Duodenal mucosa (tissue), 2 donors: ENCODE results near the gene DCAF10.
"Not testable (repeated sequence)": the region's sequence is repeated elsewhere in the genome, so short reads cannot be mapped to it uniquely, and the experiment has no call there.

Source experiments
- H3K27ac ChIP-seq: one replicate; pipeline ENCODE4 v1.7.0; 2013; ENCODE audit warnings: low read depth, low read length
- H3K27me3 ChIP-seq, 2 donors: one replicate each; pipeline ENCODE4 v1.7.0; 2013; ENCODE audit warnings: low read length in 2 of 2, control low read depth in 1 of 2; ENCODE audit not compliant: insufficient read depth in 2 of 2, control insufficient read depth in 1 of 2
- H3K36me3 ChIP-seq, 2 donors: one replicate each; pipeline ENCODE4 v1.7.0; 2013; ENCODE audit warnings: low read length in 2 of 2, control low read depth in 1 of 2; ENCODE audit not compliant: insufficient read depth in 2 of 2, control insufficient read depth in 1 of 2
- H3K4me1 ChIP-seq, 2 donors: one replicate each; pipeline ENCODE4 v1.7.0; 2013; ENCODE audit warnings: low read length in 2 of 2, control low read depth in 1 of 2; ENCODE audit not compliant: insufficient read depth in 2 of 2, control insufficient read depth in 1 of 2
- H3K4me3 ChIP-seq, 2 donors: one replicate each; pipeline ENCODE4 v1.7.0; 2013; ENCODE audit warnings: low read length in 2 of 2, low read depth in 1 of 2
- H3K9ac ChIP-seq, 2 donors: one replicate each; pipeline ENCODE4 v1.7.0; 2013; ENCODE audit warnings: low read length in 2 of 2, low read depth in 1 of 2
- H3K9me3 ChIP-seq, 2 donors: one replicate each; pipeline ENCODE4 v1.7.0; 2013; ENCODE audit warnings: low read length in 2 of 2, control low read depth in 1 of 2; ENCODE audit not compliant: control insufficient read depth in 1 of 2

DCAF10 gene, protein sequence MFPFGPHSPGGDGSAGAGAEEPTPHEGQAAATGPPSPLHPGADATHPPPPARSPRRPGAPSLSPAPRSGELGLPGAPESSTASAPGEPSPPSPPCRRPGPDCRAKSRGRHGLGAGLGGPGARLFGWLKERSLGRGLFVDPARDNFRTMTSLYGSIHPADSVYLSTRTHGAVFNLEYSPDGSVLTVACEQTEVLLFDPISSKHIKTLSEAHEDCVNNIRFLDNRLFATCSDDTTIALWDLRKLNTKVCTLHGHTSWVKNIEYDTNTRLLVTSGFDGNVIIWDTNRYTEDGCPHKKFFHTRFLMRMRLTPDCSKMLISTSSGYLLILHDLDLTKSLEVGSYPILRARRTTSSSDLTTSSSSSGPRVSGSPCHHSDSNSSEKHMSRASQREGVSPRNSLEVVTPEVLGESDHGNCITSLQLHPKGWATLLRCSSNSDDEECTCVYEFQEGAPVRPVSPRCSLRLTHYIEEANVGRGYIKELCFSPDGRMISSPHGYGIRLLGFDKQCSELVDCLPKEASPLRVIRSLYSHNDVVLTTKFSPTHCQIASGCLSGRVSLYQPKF

DNA sequence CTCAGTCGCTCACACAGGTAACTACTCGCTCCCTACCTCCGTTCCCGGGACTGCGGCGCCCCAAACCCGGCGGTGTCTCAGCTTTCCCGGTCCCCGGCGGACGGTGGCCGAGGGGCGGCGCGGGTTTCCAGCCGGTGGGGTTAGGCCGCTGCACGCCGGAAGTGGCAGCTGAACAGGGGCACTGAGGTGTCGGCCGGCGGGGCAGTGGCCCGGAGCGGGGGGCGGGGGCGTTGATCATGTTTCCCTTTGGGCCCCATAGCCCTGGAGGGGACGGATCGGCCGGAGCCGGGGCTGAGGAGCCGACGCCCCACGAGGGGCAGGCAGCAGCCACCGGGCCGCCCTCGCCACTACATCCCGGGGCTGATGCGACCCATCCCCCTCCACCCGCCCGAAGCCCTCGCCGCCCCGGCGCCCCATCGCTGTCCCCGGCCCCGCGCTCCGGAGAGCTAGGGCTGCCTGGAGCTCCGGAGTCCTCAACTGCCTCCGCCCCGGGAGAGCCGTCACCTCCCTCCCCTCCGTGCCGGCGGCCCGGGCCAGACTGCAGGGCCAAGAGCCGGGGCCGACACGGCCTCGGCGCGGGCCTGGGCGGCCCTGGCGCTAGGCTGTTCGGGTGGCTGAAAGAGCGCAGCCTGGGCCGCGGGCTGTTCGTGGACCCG lies at the start of gene DCAF10:
TSS of gene DCAF10 (plus strand) at position 167 of the 656 bp plus-strand sequence. CDS start at position 237, 70 bp downstream.
- peak within 1 kb of the TSS; percentile 79 for H3K27ac ChIP-seq
- H3K36me3 ChIP-seq = no peaks in the 10 kb centered on the region
- peak within 1 kb of the TSS; percentile 93 to 99 for H3K4me3 ChIP-seq
- no peaks in the 10 kb centered on the region for H3K9me3 ChIP-seq
- H3K27me3 ChIP-seq = no peaks in the 10 kb centered on the region
- peaks cover 21 to 25% of the 10 kb centered on the region in 2 donors for H3K4me1 ChIP-seq
- H3K9ac ChIP-seq = peak within 1 kb of the TSS; percentile 82 to 96

DNA sequence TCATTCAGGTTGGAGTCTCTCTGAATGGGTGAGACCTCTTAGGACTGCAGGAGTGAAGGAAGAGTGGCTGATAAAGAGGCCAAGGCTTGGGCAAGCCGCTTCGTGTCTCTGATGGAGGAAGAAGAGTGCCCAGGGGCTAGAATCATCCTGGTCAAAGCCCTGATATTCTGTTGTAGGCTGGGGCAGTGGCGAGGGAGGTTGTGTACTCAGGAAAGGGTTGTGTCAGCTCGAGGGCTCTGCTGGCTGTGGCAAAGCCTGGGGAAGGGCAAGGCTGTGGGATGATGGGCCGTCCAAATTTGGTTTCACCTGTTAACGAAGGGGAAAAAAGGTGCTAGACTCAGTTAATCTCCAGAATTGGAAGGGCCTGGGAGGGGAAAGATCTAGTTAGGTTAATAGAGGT lies 49.4 kb upstream of the DCAF10 start:
- no peaks in the 10 kb centered on the region for H3K36me3 ChIP-seq
- no peak overlapping the region for H3K9ac ChIP-seq
- no peak overlapping the region for H3K27ac ChIP-seq
- H3K4me1 ChIP-seq = peaks cover 8 to 19% of the 10 kb centered on the region in 2 donors
- no peak overlapping the region for H3K4me3 ChIP-seq
- H3K27me3 ChIP-seq = no peaks in the 10 kb centered on the region
- no peaks in the 10 kb centered on the region for H3K9me3 ChIP-seq

DNA sequence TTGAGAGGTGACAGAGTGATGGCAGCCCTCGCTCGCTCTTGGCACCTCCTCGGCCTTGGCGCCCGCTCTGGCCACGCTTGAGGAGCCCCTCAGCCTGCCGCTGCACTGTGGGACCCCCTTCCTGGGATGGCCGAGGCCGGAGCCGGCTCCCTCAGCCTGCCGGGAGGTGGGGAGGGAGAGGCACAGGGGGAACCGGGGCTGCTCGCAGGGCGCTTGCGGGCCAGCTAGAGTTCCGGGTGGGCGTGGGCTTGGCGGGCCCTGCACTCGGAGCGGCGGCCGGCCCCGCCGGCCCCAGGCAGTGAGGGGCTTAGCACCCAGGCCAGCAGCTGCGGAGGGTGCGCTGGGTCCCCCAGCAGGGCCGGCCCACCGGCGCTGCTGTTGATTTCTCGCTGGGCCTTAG lies 48.9 kb upstream of the DCAF10 start:
- H3K4me1 ChIP-seq = peaks cover 8 to 19% of the 10 kb centered on the region in 2 donors
- H3K36me3 ChIP-seq, H3K4me3 ChIP-seq, H3K9ac ChIP-seq, H3K9me3 ChIP-seq, H3K27ac ChIP-seq, H3K27me3 ChIP-seq: not testable (repeated sequence)

DNA sequence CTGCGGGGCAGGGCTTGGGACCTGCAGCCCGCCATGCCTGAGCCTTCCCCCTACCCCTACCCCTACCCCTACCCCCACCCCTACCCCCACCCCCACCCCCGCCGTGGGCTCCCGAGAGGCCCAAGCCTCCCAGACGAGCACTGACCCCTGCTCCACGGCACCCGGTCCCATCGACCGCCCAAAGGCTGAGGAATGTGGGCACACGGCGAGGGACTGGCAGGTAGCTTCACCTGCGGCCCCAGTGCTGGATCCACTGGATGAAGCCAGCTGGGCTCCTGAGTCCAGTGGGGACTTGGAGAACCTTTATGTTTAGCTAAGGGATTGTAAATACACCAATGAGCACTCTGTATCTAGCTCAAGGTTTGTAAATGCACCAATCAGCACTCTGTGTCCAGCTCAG lies 48.5 kb upstream of the DCAF10 start:
- not testable (repeated sequence) for H3K9me3 ChIP-seq, H3K27ac ChIP-seq, H3K36me3 ChIP-seq, H3K4me3 ChIP-seq, H3K27me3 ChIP-seq, H3K9ac ChIP-seq
- peaks cover 8 to 19% of the 10 kb centered on the region in 2 donors for H3K4me1 ChIP-seq

DNA sequence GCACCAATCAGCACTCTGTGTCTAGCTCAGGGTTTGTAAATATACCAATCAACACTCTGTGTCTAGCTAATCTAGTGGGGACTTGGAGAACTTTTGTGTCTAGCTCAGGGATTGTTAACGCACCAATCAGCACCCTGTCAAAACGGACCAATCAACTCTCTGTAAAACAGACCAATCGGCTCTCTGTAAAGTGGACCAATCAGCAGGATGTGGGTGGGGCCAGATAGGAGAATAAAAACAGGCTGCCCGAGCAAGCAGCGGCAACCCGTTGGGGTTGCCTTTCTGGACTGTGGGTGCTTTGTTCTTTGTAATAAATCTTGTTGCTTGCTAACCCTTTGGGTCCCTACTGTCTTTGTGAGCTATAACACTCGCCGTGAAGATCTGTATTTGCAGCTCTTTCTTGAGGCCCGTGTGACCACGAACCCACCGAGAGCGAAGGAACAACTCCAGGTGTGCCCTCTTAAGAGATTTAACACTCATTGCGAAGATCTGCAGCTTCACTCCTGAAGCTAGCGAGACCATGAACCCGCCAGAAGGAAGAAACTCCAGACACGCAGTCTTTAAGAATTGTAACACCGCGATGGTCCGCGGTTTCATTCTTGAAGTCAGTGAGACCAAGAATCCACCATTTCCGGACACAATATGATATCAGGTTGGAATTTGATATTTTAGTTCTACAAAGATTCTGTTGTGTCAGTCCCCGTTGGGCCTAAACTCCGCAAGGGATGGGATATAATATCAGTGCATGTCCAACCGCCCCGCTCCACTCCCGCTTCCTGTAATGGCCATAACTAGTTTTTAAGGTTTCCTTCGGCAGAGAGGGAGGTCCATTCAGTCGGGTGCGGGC lies 47.7 kb upstream of the DCAF10 start:
- Histone ChIP-seq H3K36me3 (no peaks in the 10 kb centered on the region), H3K4me1 (peaks cover 8 to 19% of the 10 kb centered on the region in 2 donors), H3K27me3 (no peaks in the 10 kb centered on the region), H3K9ac (peak overlapping the region; percentile 81 to 96), H3K9me3 (no peaks in the 10 kb centered on the region), H3K4me3 (peak overlapping the region; percentile 99), H3K27ac (no peak overlapping the region)

DNA sequence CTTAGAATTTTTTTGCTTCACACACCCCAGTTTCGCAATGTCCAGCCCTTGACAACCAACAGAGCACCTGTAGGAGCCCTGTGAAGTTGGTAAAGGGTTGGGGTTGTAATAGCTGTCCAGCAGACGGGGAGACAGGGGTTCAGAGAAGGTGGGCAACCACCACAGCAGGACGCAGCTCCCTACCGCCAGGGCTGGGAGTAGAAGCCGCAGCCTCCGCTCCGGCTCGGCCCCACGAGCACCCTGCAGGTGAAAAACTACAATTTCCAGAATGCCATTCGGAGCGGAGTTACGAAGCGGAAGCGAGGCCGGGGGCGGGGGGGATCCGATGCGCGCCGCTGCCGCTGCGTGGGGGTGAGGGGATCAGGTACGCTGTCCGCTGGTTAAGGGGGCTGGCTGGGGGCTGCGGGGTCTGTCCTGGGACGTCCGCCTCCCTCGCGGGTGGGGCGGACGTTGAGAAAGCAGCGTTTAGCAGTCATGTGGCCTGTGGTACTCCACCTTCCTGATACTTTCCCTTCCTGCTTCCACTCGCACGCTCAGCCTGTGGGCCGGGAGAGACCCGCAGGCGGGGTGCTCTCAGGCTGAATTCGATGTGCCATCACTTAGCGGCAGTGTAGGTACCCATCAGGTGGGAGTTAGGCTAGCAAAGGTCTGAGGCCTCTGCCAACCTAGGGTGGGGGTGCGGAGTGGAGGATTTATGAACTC lies 47.0 kb upstream of the DCAF10 start, which contains the start of gene TRMT10B:
TSS of gene TRMT10B (plus strand) at position 317 of the 702 bp plus-strand sequence. CDS start 8,127 bp downstream, outside the sequence.
- Histone ChIP-seq H3K9me3 (no peaks in the 10 kb centered on the region), H3K27ac (peak within 1 kb of the TSS; percentile 58), H3K4me1 (peaks cover 8 to 19% of the 10 kb centered on the region in 2 donors), H3K4me3 (peak within 1 kb of the TSS; percentile 99), H3K36me3 (no peaks in the 10 kb centered on the region), H3K27me3 (no peaks in the 10 kb centered on the region), H3K9ac (peak within 1 kb of the TSS; percentile 81 to 96)

DNA sequence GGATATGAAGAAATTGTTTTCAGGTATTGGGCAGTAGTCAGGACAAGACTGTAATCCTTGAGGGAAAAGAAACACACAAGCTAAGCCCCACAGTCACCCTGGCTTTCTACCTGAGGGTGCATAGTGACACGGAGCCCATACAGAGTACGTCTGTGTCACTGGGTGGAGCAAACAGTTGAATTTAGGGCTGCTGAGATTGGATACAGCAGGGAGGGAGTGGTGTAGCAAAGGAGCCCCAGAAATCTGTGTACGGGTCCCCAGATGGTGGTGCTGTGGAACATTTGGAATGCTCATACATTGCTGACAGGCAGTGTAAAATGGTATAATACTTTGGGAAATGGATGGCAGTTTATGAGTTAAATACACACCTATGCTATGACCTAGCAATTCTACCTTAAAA lies 41.9 kb upstream of the DCAF10 start:
- Histone ChIP-seq H3K9me3 (no peaks in the 10 kb centered on the region), H3K27me3 (no peaks in the 10 kb centered on the region), H3K4me1 (peaks cover 8 to 14% of the 10 kb centered on the region in 2 donors), H3K27ac (no peak overlapping the region), H3K4me3 (no peak overlapping the region), H3K9ac (no peak overlapping the region), H3K36me3 (no peaks in the 10 kb centered on the region)

DNA sequence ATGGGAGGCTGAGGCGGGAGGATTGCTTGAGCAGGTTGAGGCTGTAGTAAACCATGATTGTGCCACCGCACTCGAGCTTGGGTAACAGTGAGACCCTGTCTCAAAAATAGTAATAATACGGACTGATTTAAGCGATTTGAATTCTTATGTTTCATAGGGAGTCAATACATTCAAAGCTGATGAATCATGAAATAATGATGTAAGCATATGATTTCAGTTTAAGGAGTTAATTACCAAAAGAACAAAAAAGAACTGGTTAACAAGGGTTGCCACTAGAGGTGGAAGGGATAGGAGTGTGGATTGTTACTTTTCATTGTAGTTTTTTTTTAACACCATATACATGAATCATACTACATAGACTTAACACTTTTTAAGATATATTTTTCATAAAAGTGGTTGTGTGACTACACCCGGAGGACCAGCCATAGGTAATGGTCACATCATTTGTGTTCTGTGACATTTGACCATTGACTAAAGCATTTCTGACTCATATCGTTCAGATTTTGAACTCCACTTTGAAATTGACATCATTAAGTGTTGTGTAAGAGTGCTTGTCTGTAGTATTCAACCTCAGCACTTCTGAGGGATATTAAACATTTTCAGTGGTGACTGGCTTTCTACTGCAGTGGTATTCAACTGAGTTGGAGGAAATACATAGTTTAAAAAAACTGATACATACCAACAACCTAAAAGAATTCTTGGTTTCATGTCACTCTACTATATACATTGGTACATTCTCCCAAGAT lies 40.0 kb upstream of the DCAF10 start:
- H3K4me3 ChIP-seq = no peak overlapping the region
- no peaks in the 10 kb centered on the region for H3K4me1 ChIP-seq
- H3K9ac ChIP-seq = no peak overlapping the region
- peaks cover 0 to 4% of the 10 kb centered on the region in 2 donors for H3K36me3 ChIP-seq
- no peaks in the 10 kb centered on the region for H3K9me3 ChIP-seq
- no peak overlapping the region for H3K27ac ChIP-seq
- H3K27me3 ChIP-seq = no peaks in the 10 kb centered on the region

DNA sequence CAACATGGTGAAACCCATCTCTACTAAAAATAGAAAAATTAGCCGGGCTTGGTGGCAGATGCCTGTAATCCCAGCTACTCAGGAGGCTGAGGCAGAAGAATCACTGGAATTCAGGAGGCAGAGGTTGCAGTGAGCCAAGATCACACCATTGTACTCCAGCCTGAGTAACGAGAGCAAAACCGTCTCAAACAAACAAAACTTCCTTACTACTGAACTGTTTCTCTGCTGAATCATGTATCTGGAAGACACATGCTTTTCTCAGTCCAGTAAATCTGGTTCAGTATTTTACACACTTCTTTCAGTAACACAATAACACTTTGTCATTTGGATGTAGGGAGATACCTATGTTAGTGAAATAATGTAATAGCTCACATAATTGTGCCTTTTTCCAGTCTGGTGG lies 39.1 kb upstream of the DCAF10 start:
- Histone ChIP-seq H3K9ac (no peak overlapping the region), H3K4me1 (no peaks in the 10 kb centered on the region), H3K4me3 (no peak overlapping the region), H3K27ac (no peak overlapping the region), H3K36me3 (peaks cover 0 to 4% of the 10 kb centered on the region in 2 donors), H3K27me3 (no peaks in the 10 kb centered on the region), H3K9me3 (no peaks in the 10 kb centered on the region)
